ENCODE measurements around the gene MYL7.

The MYL7 gene

GRCh38 chr7:44162179-44162578 lies 21.0 kb upstream of the MYL7 start:
- Histone ChIP-seq H3K9me3 (ENCODE audit: control insufficient read depth, insufficient read depth, low read length) (no peaks in the 10 kb centered on the region), H3K4me2 (ENCODE audit: low read length) (no peak overlapping the region), H3K79me2 (ENCODE audit: control insufficient read depth, low read length) (no peaks in the 10 kb centered on the region), H3K27ac (ENCODE audit: low read depth, low read length) (no peak overlapping the region), H3K9me2 (replicated peaks; ENCODE audit: control insufficient read depth, low read length) (no peaks in the 10 kb centered on the region), H3K36me3 (ENCODE audit: control insufficient read depth, low read length) (no peaks in the 10 kb centered on the region), H3F3A (ENCODE audit: control insufficient read depth, insufficient read depth) (no peaks in the 10 kb centered on the region), H3K4me3 (ENCODE audit: low read length) (no peak overlapping the region), H3K4me1 (ENCODE audit: control insufficient read depth, low read length) (no peaks in the 10 kb centered on the region), H3K27me3 (ENCODE audit: control insufficient read depth, low read length) (peaks cover 19% of the 10 kb centered on the region), H4K20me1 (ENCODE audit: control insufficient read depth, insufficient read depth, low read depth, low read length) (no peaks in the 10 kb centered on the region)
- TF ChIP-seq CTCF (IDR thresholded peaks at IDR 0.05; ENCODE audit: low read depth, low read length, poor library complexity, severe bottlenecking) (no peak), EZH2phosphoT487 (IDR thresholded peaks at IDR 0.05; ENCODE audit: borderline replicate concordance, low read length) (no peak)

- TF ChIP-seq EZH2phosphoT487 (IDR thresholded peaks at IDR 0.05; ENCODE audit: borderline replicate concordance, low read length) (no peak), CTCF (IDR thresholded peaks at IDR 0.05; ENCODE audit: low read depth, low read length, poor library complexity, severe bottlenecking) (no peak)
- no peaks in the 10 kb centered on the region for H3K9me3 ChIP-seq (ENCODE audit: control insufficient read depth, insufficient read depth, low read length)
- H3K4me2 ChIP-seq (ENCODE audit: low read length), result no peak overlapping the region
- H4K20me1 ChIP-seq (ENCODE audit: control insufficient read depth, insufficient read depth, low read depth, low read length), result no peaks in the 10 kb centered on the region
- H3K4me3 ChIP-seq (ENCODE audit: low read length), result no peak overlapping the region
- no peaks in the 10 kb centered on the region for H3K4me1 ChIP-seq (ENCODE audit: control insufficient read depth, low read length)
- no peak overlapping the region for H3K27ac ChIP-seq (ENCODE audit: low read depth, low read length)
- H3F3A ChIP-seq (ENCODE audit: control insufficient read depth, insufficient read depth), result no peaks in the 10 kb centered on the region
- no peaks in the 10 kb centered on the region for H3K9me2 ChIP-seq (replicated peaks; ENCODE audit: control insufficient read depth, low read length)
- no peaks in the 10 kb centered on the region for H3K36me3 ChIP-seq (ENCODE audit: control insufficient read depth, low read length)
- no peaks in the 10 kb centered on the region for H3K79me2 ChIP-seq (ENCODE audit: control insufficient read depth, low read length)
- peaks cover 22% of the 10 kb centered on the region for H3K27me3 ChIP-seq (ENCODE audit: control insufficient read depth, low read length)
Measured at GRCh38 chr7:44161371-44161770, 20.2 kb upstream of the MYL7 start.

GRCh38 chr7:44159824-44160630 lies 18.9 kb upstream of the MYL7 start:
- Histone ChIP-seq H3K4me2 (ENCODE audit: low read length) (no peak overlapping the region), H3K36me3 (ENCODE audit: control insufficient read depth, low read length) (no peaks in the 10 kb centered on the region), H3K4me1 (ENCODE audit: control insufficient read depth, low read length) (no peaks in the 10 kb centered on the region), H3K27ac (ENCODE audit: low read depth, low read length) (no peak overlapping the region), H3K4me3 (ENCODE audit: low read length) (no peak overlapping the region), H4K20me1 (ENCODE audit: control insufficient read depth, insufficient read depth, low read depth, low read length) (no peaks in the 10 kb centered on the region), H3F3A (ENCODE audit: control insufficient read depth, insufficient read depth) (no peaks in the 10 kb centered on the region), H3K79me2 (ENCODE audit: control insufficient read depth, low read length) (no peaks in the 10 kb centered on the region), H3K9me3 (ENCODE audit: control insufficient read depth, insufficient read depth, low read length) (no peaks in the 10 kb centered on the region), H3K9me2 (replicated peaks; ENCODE audit: control insufficient read depth, low read length) (no peaks in the 10 kb centered on the region), H3K27me3 (ENCODE audit: control insufficient read depth, low read length) (peaks cover 24% of the 10 kb centered on the region)
- no peak for TF ChIP-seq EZH2phosphoT487 (IDR thresholded peaks at IDR 0.05; ENCODE audit: borderline replicate concordance, low read length)
- TF ChIP-seq CTCF (IDR thresholded peaks at IDR 0.05; ENCODE audit: low read depth, low read length, poor library complexity, severe bottlenecking), result no peak

All from DOHH2 (cell line).